ENCODE data around the gene SMIM26. TPM values are rescaled to one million over a fixed set of nuclear protein-coding genes. Genes with fewer than 3 reads are reported as not detected.

The SMIM26 gene
- total and polyA plus RNA-seq, 9 of the 15 experiments (the other 6 are each of a cell fraction or from before 2014, with no cell fraction given): 46.9 to 186 (median 86.5) TPM

DNA sequence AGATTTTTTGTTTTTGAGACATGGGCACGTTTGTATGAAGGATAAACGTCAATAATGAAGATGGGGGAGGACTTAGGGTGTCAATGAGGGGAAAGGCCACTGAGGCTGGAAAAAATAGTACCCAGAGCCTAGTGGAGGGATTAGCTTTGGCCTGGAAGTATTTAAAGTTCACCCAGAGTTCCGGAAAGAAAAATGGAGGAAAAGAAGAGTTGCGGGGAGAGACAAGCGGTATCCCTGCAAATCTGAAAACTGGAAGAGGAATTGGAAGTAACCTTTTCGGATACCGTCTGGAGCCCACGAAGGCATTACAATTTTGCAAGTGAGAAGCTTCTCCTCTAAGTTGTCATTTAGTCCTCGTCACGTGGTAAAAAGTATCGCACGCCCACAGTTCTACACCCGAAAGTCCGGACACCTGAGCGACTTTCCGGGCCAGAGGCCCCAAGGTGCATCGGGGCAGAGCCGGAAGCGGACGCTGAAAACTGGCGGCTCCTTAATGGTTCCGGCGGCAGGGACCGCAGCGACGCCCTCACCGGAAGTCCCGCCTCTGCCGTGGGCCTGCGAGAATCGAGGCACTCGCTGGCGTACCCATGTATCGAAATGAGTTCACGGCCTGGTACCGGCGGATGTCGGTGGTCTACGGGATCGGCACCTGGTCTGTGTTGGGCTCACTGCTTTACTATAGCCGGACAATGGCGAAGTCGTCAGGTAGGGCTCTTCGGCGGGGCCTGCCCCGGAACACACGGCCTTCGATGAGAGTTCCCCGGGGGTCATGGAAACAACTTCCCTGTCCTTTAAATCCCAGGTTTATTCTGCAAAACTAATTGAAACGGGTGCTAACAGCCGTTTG lies at the start of gene SMIM26 (continued):
- TF ChIP-seq, protein P1, sequence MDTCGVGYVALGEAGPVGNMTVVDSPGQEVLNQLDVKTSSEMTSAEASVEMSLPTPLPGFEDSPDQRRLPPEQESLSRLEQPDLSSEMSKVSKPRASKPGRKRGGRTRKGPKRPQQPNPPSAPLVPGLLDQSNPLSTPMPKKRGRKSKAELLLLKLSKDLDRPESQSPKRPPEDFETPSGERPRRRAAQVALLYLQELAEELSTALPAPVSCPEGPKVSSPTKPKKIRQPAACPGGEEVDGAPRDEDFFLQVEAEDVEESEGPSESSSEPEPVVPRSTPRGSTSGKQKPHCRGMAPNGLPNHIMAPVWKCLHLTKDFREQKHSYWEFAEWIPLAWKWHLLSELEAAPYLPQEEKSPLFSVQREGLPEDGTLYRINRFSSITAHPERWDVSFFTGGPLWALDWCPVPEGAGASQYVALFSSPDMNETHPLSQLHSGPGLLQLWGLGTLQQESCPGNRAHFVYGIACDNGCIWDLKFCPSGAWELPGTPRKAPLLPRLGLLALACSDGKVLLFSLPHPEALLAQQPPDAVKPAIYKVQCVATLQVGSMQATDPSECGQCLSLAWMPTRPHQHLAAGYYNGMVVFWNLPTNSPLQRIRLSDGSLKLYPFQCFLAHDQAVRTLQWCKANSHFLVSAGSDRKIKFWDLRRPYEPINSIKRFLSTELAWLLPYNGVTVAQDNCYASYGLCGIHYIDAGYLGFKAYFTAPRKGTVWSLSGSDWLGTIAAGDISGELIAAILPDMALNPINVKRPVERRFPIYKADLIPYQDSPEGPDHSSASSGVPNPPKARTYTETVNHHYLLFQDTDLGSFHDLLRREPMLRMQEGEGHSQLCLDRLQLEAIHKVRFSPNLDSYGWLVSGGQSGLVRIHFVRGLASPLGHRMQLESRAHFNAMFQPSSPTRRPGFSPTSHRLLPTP (IDR thresholded peaks at IDR 0.05; ENCODE audit: borderline replicate concordance, extremely low read depth, insufficient read length): no peak
- TF ChIP-seq ASH1L (IDR thresholded peaks at IDR 0.05; ENCODE audit: borderline replicate concordance, low read depth, partially characterized antibody) (no peak), CHD4 (IDR thresholded peaks at IDR 0.05; ENCODE audit: insufficient read depth, insufficient replicate concordance, low read depth, low read length, poor library complexity, severe bottlenecking) (no peak), HMG20A (CRISPR knock-in tag; conservative IDR thresholded peaks at IDR 0.05) (no peak), HSF4 (CRISPR knock-in tag; IDR thresholded peaks at IDR 0.05; ENCODE audit: borderline replicate concordance) (no peak), GATAD2A (IDR thresholded peaks at IDR 0.05) (no peak), RBFOX2 (IDR thresholded peaks at IDR 0.05; ENCODE audit: low read depth, low read length) (peak; percentile 83), ZNF174 (CRISPR knock-in tag; IDR thresholded peaks at IDR 0.05) (no peak), TAF15 (IDR thresholded peaks at IDR 0.05; ENCODE audit: low read depth, low read length) (no peak), EZH2 (IDR thresholded peaks at IDR 0.05; ENCODE audit: borderline replicate concordance, low read depth, low read length) (no peak), KAT8 (IDR thresholded peaks at IDR 0.05; ENCODE audit: low read depth) (no peak), COPS2 (conservative IDR thresholded peaks at IDR 0.05) (no peak), XRCC3 (IDR thresholded peaks at IDR 0.05) (no peak), KAT2B (IDR thresholded peaks at IDR 0.05; ENCODE audit: low read depth, low read length) (no peak), ZNF79 (CRISPR knock-in tag; IDR thresholded peaks at IDR 0.05; ENCODE audit: low read depth) (no peak), ZNF699 (CRISPR knock-in tag; IDR thresholded peaks at IDR 0.05; ENCODE audit: insufficient replicate concordance) (no peak)
- TF ChIP-seq, protein P2, sequence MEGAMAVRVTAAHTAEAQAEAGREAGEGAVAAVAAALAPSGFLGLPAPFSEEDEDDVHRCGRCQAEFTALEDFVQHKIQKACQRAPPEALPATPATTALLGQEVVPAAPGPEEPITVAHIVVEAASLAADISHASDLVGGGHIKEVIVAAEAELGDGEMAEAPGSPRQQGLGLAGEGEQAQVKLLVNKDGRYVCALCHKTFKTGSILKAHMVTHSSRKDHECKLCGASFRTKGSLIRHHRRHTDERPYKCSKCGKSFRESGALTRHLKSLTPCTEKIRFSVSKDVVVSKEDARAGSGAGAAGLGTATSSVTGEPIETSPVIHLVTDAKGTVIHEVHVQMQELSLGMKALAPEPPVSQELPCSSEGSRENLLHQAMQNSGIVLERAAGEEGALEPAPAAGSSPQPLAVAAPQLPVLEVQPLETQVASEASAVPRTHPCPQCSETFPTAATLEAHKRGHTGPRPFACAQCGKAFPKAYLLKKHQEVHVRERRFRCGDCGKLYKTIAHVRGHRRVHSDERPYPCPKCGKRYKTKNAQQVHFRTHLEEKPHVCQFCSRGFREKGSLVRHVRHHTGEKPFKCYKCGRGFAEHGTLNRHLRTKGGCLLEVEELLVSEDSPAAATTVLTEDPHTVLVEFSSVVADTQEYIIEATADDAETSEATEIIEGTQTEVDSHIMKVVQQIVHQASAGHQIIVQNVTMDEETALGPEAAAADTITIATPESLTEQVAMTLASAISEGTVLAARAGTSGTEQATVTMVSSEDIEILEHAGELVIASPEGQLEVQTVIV (CRISPR knock-in tag; IDR thresholded peaks at IDR 0.05; ENCODE audit: borderline replicate concordance): no peak
- TF ChIP-seq, protein P3, sequence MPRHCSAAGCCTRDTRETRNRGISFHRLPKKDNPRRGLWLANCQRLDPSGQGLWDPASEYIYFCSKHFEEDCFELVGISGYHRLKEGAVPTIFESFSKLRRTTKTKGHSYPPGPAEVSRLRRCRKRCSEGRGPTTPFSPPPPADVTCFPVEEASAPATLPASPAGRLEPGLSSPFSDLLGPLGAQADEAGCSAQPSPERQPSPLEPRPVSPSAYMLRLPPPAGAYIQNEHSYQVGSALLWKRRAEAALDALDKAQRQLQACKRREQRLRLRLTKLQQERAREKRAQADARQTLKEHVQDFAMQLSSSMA (CRISPR knock-in tag; IDR thresholded peaks at IDR 0.05): no peak
- TF ChIP-seq, protein P4, sequence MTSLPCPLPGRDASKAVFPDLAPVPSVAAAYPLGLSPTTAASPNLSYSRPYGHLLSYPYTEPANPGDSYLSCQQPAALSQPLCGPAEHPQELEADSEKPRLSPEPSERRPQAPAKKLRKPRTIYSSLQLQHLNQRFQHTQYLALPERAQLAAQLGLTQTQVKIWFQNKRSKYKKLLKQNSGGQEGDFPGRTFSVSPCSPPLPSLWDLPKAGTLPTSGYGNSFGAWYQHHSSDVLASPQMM (CRISPR knock-in tag; IDR thresholded peaks at IDR 0.05): no peak
